Measurements from ENCODE around the gene NGLY1. TPM values are rescaled to one million over a fixed set of nuclear protein-coding genes. Genes with fewer than 3 reads are reported as not detected.

The NGLY1 gene
- total RNA-seq, 1 donor from 2014 or later = 23.9 TPM

- no peak overlapping the region for H2AFZ ChIP-seq (ENCODE audit: low read depth, low read length)
- H3K27ac ChIP-seq (ENCODE audit: low read depth, low read length) = no peak overlapping the region
- peaks cover 17% of the 10 kb centered on the region for H3K4me1 ChIP-seq (ENCODE audit: insufficient read depth, low read length)
- Mint-ChIP-seq H3K36me3 (ENCODE audit: low read depth, unreplicated experiment) (no peaks in the 10 kb centered on the region), H3K27me3 (ENCODE audit: low read depth, unreplicated experiment) (no peaks in the 10 kb centered on the region), H3K9me3 (ENCODE audit: unreplicated experiment) (no peaks in the 10 kb centered on the region), H3K4me1 (ENCODE audit: low read depth, unreplicated experiment) (peaks cover 11% of the 10 kb centered on the region), H3K4me3 (ENCODE audit: unreplicated experiment) (no peak overlapping the region), H3K27ac (ENCODE audit: unreplicated experiment) (no peak overlapping the region)
- no peaks in the 10 kb centered on the region for H3K9me3 ChIP-seq (ENCODE audit: insufficient read depth, low read depth, low read length)
- no peak for DNase-seq (ENCODE audit: low read depth)
- TF ChIP-seq CTCF (IDR thresholded peaks at IDR 0.05; ENCODE audit: insufficient read depth, low read depth, low read length) = no peak
- no peak for TF ChIP-seq EZH2 (IDR thresholded peaks at IDR 0.05; ENCODE audit: insufficient read depth, low read length)
- peaks cover 34% of the 10 kb centered on the region for H3K79me2 ChIP-seq (ENCODE audit: insufficient read depth, low read length)
- H3K36me3 ChIP-seq (ENCODE audit: insufficient read depth, low read length) = no peaks in the 10 kb centered on the region
- no peak overlapping the region for H3K4me2 ChIP-seq (ENCODE audit: low read length)
- H3K27me3 ChIP-seq (ENCODE audit: insufficient read depth, low read length) = no peaks in the 10 kb centered on the region
- H4K20me1 ChIP-seq (ENCODE audit: insufficient read depth, low read length) = peaks cover 13% of the 10 kb centered on the region
- no peak overlapping the region for H3K4me3 ChIP-seq (ENCODE audit: insufficient read depth, low read depth, low read length)
- FAIRE-seq = no peak
- H3K9ac ChIP-seq (ENCODE audit: low read length) = no peak overlapping the region
Observed at GRCh38 chr3:25784971-25785370, 1.7 kb upstream of the NGLY1 start.

DNA sequence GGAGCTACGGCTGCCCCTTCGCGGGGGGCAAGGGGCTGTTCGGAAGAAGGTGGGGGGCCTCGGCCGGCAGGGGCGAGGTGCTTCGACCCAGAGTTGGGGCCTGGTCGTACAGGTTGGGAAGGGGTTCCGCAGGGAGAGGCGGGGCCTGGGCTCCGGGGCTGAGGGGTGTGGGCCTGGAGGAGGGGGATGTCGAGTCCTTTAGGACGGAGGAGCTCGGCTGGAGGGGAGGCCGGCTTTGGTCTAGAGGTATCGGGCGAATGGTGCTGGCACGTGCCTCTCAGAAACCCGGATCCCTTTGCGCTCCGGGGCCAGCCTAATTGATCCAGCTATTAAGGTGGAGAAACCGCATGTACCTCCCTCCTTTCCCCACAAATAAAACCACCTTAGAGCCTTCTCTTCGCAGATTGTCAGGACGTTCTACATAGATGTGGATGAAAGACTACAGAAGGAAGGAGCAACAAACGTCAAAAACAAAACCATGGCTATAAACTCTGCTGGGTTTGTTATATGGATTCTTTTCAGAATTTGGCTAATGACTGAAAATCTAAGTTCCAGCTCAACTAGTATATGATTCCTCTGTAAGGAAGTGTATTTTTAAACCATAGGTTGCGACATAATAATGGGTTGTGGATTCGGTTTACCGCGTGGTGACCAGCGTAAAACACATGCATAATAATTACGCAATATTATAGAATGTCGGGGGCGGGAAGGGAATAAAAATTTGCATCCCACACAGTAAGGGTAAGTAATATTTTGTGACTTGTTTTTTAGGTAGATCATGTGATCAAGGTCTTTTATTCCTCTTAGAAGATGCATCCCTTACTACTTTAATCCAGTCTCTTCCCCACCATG lies 644 bp upstream of the NGLY1 start:
- Histone ChIP-seq H3K4me1 (ENCODE audit: insufficient read depth, low read length) (peaks cover 17% of the 10 kb centered on the region), H2AFZ (ENCODE audit: low read depth, low read length) (peak overlapping the region; percentile 93), H3K4me2 (ENCODE audit: low read length) (peak overlapping the region; percentile 95), H3K36me3 (ENCODE audit: insufficient read depth, low read length) (no peaks in the 10 kb centered on the region), H3K9me3 (ENCODE audit: insufficient read depth, low read depth, low read length) (no peaks in the 10 kb centered on the region), H3K9ac (ENCODE audit: low read length) (peak overlapping the region; percentile 84), H3K4me3 (ENCODE audit: insufficient read depth, low read depth, low read length) (peak overlapping the region; percentile 73), H3K27ac (ENCODE audit: low read depth, low read length) (peak overlapping the region; percentile 70), H3K27me3 (ENCODE audit: insufficient read depth, low read length) (no peaks in the 10 kb centered on the region), H4K20me1 (ENCODE audit: insufficient read depth, low read length) (peaks cover 13% of the 10 kb centered on the region), H3K79me2 (ENCODE audit: insufficient read depth, low read length) (peaks cover 39% of the 10 kb centered on the region)
- Mint-ChIP-seq H3K4me3 (ENCODE audit: unreplicated experiment) (peak overlapping the region; percentile 87), H3K9me3 (ENCODE audit: unreplicated experiment) (no peaks in the 10 kb centered on the region), H3K36me3 (ENCODE audit: low read depth, unreplicated experiment) (no peaks in the 10 kb centered on the region), H3K4me1 (ENCODE audit: low read depth, unreplicated experiment) (peaks cover 9% of the 10 kb centered on the region), H3K27me3 (ENCODE audit: low read depth, unreplicated experiment) (no peaks in the 10 kb centered on the region), H3K27ac (ENCODE audit: unreplicated experiment) (peak overlapping the region; percentile 44)
- TF ChIP-seq EZH2 (IDR thresholded peaks at IDR 0.05; ENCODE audit: insufficient read depth, low read length) = no peak
- TF ChIP-seq CTCF (IDR thresholded peaks at IDR 0.05; ENCODE audit: insufficient read depth, low read depth, low read length) = no peak
- FAIRE-seq (no peak), DNase-seq (ENCODE audit: low read depth) (peak; percentile 25)

DNA sequence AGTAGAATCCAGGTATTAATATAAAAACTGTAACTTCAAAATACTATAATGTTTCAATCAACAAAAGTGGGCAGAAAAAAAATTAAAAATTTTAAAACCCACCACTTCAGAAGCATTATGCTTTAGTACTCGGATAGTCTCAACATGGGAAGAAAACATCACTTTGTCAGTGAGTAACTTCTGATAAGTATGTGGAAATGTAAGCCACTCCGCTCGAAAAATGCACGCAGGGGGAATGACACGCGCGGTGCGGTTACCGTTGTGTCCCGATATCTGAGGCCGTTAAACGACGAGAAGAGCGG lies 656 bp downstream of the NGLY1 start:
- H3K9me3 ChIP-seq (ENCODE audit: insufficient read depth, low read depth, low read length) = no peaks in the 10 kb centered on the region
- TF ChIP-seq CTCF (IDR thresholded peaks at IDR 0.05; ENCODE audit: insufficient read depth, low read depth, low read length) (no peak), EZH2 (IDR thresholded peaks at IDR 0.05; ENCODE audit: insufficient read depth, low read length) (no peak)
- peak overlapping the region; percentile 83 for H3K4me3 ChIP-seq (ENCODE audit: insufficient read depth, low read depth, low read length)
- no peaks in the 10 kb centered on the region for H3K27me3 Mint-ChIP-seq (ENCODE audit: low read depth, unreplicated experiment)
- H3K9me3 Mint-ChIP-seq (ENCODE audit: unreplicated experiment) = no peaks in the 10 kb centered on the region
- H3K4me1 ChIP-seq (ENCODE audit: insufficient read depth, low read length) = peaks cover 17% of the 10 kb centered on the region
- peak overlapping the region; percentile 97 for H3K4me3 Mint-ChIP-seq (ENCODE audit: unreplicated experiment)
- H3K9ac ChIP-seq (ENCODE audit: low read length) = peak overlapping the region; percentile 88
- H3K27ac ChIP-seq (ENCODE audit: low read depth, low read length) = peak overlapping the region; percentile 70
- H3K27ac Mint-ChIP-seq (ENCODE audit: unreplicated experiment) = peak overlapping the region; percentile 77
- peak overlapping the region; percentile 92 for H2AFZ ChIP-seq (ENCODE audit: low read depth, low read length)
- peak overlapping the region; percentile 89 for H3K4me2 ChIP-seq (ENCODE audit: low read length)
- FAIRE-seq = no peak
- H3K36me3 ChIP-seq (ENCODE audit: insufficient read depth, low read length) = no peaks in the 10 kb centered on the region
- peaks cover 39% of the 10 kb centered on the region for H3K79me2 ChIP-seq (ENCODE audit: insufficient read depth, low read length)
- peaks cover 9% of the 10 kb centered on the region for H3K4me1 Mint-ChIP-seq (ENCODE audit: low read depth, unreplicated experiment)
- no peaks in the 10 kb centered on the region for H3K27me3 ChIP-seq (ENCODE audit: insufficient read depth, low read length)
- H3K36me3 Mint-ChIP-seq (ENCODE audit: low read depth, unreplicated experiment) = peaks cover 2% of the 10 kb centered on the region
- DNase-seq (ENCODE audit: low read depth) = no peak
- H4K20me1 ChIP-seq (ENCODE audit: insufficient read depth, low read length) = peaks cover 13% of the 10 kb centered on the region

Measured in astrocyte (in vitro differentiated cells and primary cell).